HCT116 (cell line): ENCODE results near the gene ALPP. TPM values are rescaled to one million over a fixed set of nuclear protein-coding genes. Genes with fewer than 3 reads are reported as not detected.

Source experiments
- ATAC-seq: fragments of 200-7000 bp; cut with Tn5 transposase; 2 replicates; pipeline ENCODE4 v1.9.1; 2020; ENCODE audit warnings: mild to moderate bottlenecking, moderate library complexity
- BruUV-seq: library from RNA; stranded (reverse); fragments of 400-500 nt; replicated peaks from 2 replicates; lab custom pipeline; 2021; lab: Mats Ljungman, UMichigan
- CTCF ChIA-PET: fragments of 300-600 bp; sonication (Branson Sonifier 250); formaldehyde crosslinking; loops from one replicate; lab custom pipeline; 2021; ENCODE audit warnings: antibody characterized with exemption; lab: Charles Lee
- POLR2A ChIA-PET: fragments of 300-600, 350-600 bp; sonication (Branson Sonifier 250); formaldehyde crosslinking; loops from one replicate; lab custom pipeline; 2021; ENCODE audit warnings: antibody characterized with exemption; lab: Charles Lee
- RAD21 ChIA-PET, 2 experiments: fragments of 300-600 bp; sonication (Branson Sonifier 250); formaldehyde crosslinking; loops; one replicate each; lab custom pipeline; 2023; ENCODE audit warnings: low total read pairs in 2 of 2; ENCODE audit not compliant: uncharacterized antibody in 2 of 2, unreplicated experiment in 2 of 2, low non-redundant PET in 1 of 2; lab: Charles Lee
- DNase-seq: peaks from one replicate; pipeline ENCODE4 v3.0.0-alpha.2; 2010; ENCODE audit warnings: low read depth, low spot score
- H2AFZ ChIP-seq: fragments of 200-600 bp; shearing (Covaris generic), sonication (generic); 2 replicates; pipeline ENCODE4 v1.6.1; 2017; ENCODE audit warnings: low read depth, mixed run types, mixed read lengths, antibody characterized with exemption, low read length; ENCODE audit not compliant: poor library complexity, severe bottlenecking
- H3K27ac ChIP-seq: 2 replicates; pipeline ENCODE4 v1.5.1; 2012; ENCODE audit warnings: low read depth, low read length
- H3K27me3 ChIP-seq: fragments of 200-600 bp; sonication (generic); 2 replicates; pipeline ENCODE4 v1.6.1; 2016; ENCODE audit warnings: mixed run types, low read length, mixed read lengths; ENCODE audit not compliant: insufficient read depth
- H3K36me3 ChIP-seq, 2 experiments: fragments of 200-500 bp in 1 of 2; fragments of 200-600 bp in 1 of 2; sonication (Bioruptor generic) in 1 of 2; sonication (generic) in 1 of 2; 2 replicates each; pipeline versions ENCODE4 v1.5.1 to v1.6.1; 2014 to 2016; ENCODE audit warnings: low read length in 2 of 2, inconsistent platforms in 1 of 2, mixed read lengths in 1 of 2, mixed run types in 1 of 2; ENCODE audit not compliant: insufficient read depth in 2 of 2, control insufficient read depth in 1 of 2
- H3K4me1 ChIP-seq, 2 experiments: fragments of 200-600 bp in 1 of 2; sonication (generic) in 1 of 2; 2 replicates each; pipeline versions ENCODE4 v1.5.1 to v1.6.1; 2012 to 2017; ENCODE audit warnings: low read length in 2 of 2, inconsistent platforms in 1 of 2, mild to moderate bottlenecking in 1 of 2, mixed read lengths in 1 of 2, mixed run types in 1 of 2, moderate library complexity in 1 of 2; ENCODE audit not compliant: insufficient read depth in 2 of 2, control insufficient read depth in 1 of 2
- H3K4me2 ChIP-seq: fragments of 200-600 bp; sonication (generic); 2 replicates; pipeline ENCODE4 v1.6.1; 2017; ENCODE audit warnings: mixed run types, low read length, mixed read lengths
- H3K4me3 ChIP-seq, 2 experiments: fragments of 200-600 bp in 1 of 2; sonication (generic) in 1 of 2; replicated peaks in 1 of 2; 2 replicates each; pipeline ENCODE4 v1.5.1; 2011 to 2016; ENCODE audit warnings: low read length in 2 of 2, control low read depth in 1 of 2, low read depth in 1 of 2, mild to moderate bottlenecking in 1 of 2, mixed read lengths in 1 of 2, mixed run types in 1 of 2
- H3K79me2 ChIP-seq: fragments of 200-600 bp; sonication (generic); 2 replicates; pipeline ENCODE4 v1.6.1; 2017; ENCODE audit warnings: mild to moderate bottlenecking, mixed run types, low read length, moderate library complexity, mixed read lengths; ENCODE audit not compliant: insufficient read depth
- H3K9ac ChIP-seq: fragments of 200-600 bp; sonication (generic); 2 replicates; pipeline ENCODE4 v1.6.1; 2016; ENCODE audit warnings: low read length, mixed read lengths
- H3K9me2 ChIP-seq: fragments of 200-600 bp; sonication (generic), shearing (Covaris generic); 2 replicates; pipeline ENCODE4 v1.6.1; 2017; ENCODE audit warnings: mixed run types, mild to moderate bottlenecking, moderate library complexity; ENCODE audit not compliant: insufficient read depth
- H3K9me3 ChIP-seq, 2 experiments: fragments of 200-500 bp in 1 of 2; fragments of 200-600 bp in 1 of 2; sonication (Bioruptor generic) in 1 of 2; sonication (generic) in 1 of 2; 2 replicates each; pipeline ENCODE4 v1.6.1; 2014 to 2017; ENCODE audit warnings: low read length in 2 of 2, mixed read lengths in 2 of 2, inconsistent platforms in 1 of 2, low read depth in 1 of 2, mild to moderate bottlenecking in 1 of 2, mixed run types in 1 of 2, moderate library complexity in 1 of 2; ENCODE audit not compliant: control insufficient read depth in 1 of 2, insufficient read depth in 1 of 2
- H4K20me1 ChIP-seq: fragments of 200-600 bp; sonication (generic), shearing (Covaris generic); 2 replicates; pipeline ENCODE4 v1.6.1; 2017; ENCODE audit warnings: mixed run types, mild to moderate bottlenecking, moderate library complexity; ENCODE audit not compliant: insufficient read depth
- CBX3 ChIP-seq: IDR thresholded peaks from 2 replicates; pipeline ENCODE4 v1.6.1; 2012; ENCODE audit warnings: low read depth
- CEBPB ChIP-seq: IDR thresholded peaks from 2 replicates; pipeline ENCODE4 v1.6.1; 2012; ENCODE audit warnings: low read depth
- CTCF ChIP-seq, 3 experiments: fragments of 200-600 bp in 1 of 3; sonication (generic) in 1 of 3; IDR thresholded peaks in 2 of 3; conservative IDR thresholded peaks in 1 of 3; 2 replicates each; pipeline ENCODE4 v1.5.1; 2012 to 2017; ENCODE audit warnings: low read depth in 2 of 3, low read length in 2 of 3, antibody characterized with exemption in 1 of 3, borderline replicate concordance in 1 of 3, control low read depth in 1 of 3, mild to moderate bottlenecking in 1 of 3, mixed read lengths in 1 of 3, mixed run types in 1 of 3, moderate library complexity in 1 of 3; ENCODE audit not compliant: insufficient read depth in 1 of 3
- EGR1 ChIP-seq: IDR thresholded peaks from 2 replicates; pipeline ENCODE4 v1.6.1; 2012; ENCODE audit warnings: low read depth
- ELF1 ChIP-seq: IDR thresholded peaks from 2 replicates; pipeline ENCODE4 v1.6.1; 2012; ENCODE audit warnings: low read depth, borderline replicate concordance
- EZH2 ChIP-seq: fragments of 200-600 bp; sonication (generic); IDR thresholded peaks from 2 replicates; pipeline ENCODE4 v1.6.1; 2017; ENCODE audit warnings: antibody characterized with exemption, mixed run types
- JUND ChIP-seq: IDR thresholded peaks from 2 replicates; pipeline ENCODE4 v1.6.1; 2012
- POLR2AphosphoS5 ChIP-seq: IDR thresholded peaks from 2 replicates; pipeline ENCODE4 v1.6.1; 2011; ENCODE audit warnings: mild to moderate bottlenecking, low read depth, low read length, moderate library complexity
- RAD21 ChIP-seq: IDR thresholded peaks from 2 replicates; pipeline ENCODE4 v1.6.1; 2012; ENCODE audit warnings: low read depth, mild to moderate bottlenecking
- SIN3A ChIP-seq: IDR thresholded peaks from 2 replicates; pipeline ENCODE4 v1.6.1; 2012; ENCODE audit warnings: low read depth
- SRF ChIP-seq: IDR thresholded peaks from 2 replicates; pipeline ENCODE4 v1.6.1; 2012; ENCODE audit warnings: low read depth
- YY1 ChIP-seq: IDR thresholded peaks from 2 replicates; pipeline ENCODE4 v1.6.1; 2011; ENCODE audit warnings: low read length, low read depth, moderate library complexity, mild to moderate bottlenecking; ENCODE audit not compliant: insufficient replicate concordance; ENCODE audit errors: extremely low read depth
- ZNF274 ChIP-seq: fragments of 200-500 bp; sonication (Bioruptor generic); IDR thresholded peaks from 2 replicates; pipeline ENCODE4 v1.6.1; 2014; ENCODE audit warnings: mild to moderate bottlenecking, low read depth, low read length, inconsistent platforms
- intact Hi-C: fragments of 100-400 bp; cut with micrococcal nuclease; formaldehyde crosslinking; loops from 2 replicates; pipeline ENCODE4 v1.10.0; 2022
- total RNA-seq: library from RNA; stranded (reverse); gene quantifications from one replicate; pipeline ENCODE4 v1.2.1, GENCODE V29; 2021; ENCODE audit not compliant: unreplicated experiment
- TF ChIP-seq, protein P1 (sequence below): IDR thresholded peaks from 2 replicates; pipeline ENCODE4 v1.6.1; 2012
- TF ChIP-seq, protein P2 (sequence below): IDR thresholded peaks from 2 replicates; pipeline ENCODE4 v1.6.1; 2012
- TF ChIP-seq, protein P3 (sequence below): IDR thresholded peaks from 2 replicates; pipeline ENCODE4 v1.6.1; 2011; ENCODE audit warnings: mild to moderate bottlenecking, low read length, moderate library complexity; ENCODE audit not compliant: insufficient replicate concordance; ENCODE audit errors: extremely low read depth

ALPP gene
- total RNA-seq, 1 experiment from 2014 or later = 0.34 TPM

- intact Hi-C loops = no loop called here
- ATAC-seq (no peak), DNase-seq (no peak)
- no TSS peak for BruUV-seq
- Histone ChIP-seq H3K36me3 (no peaks in the 10 kb centered on the region), H3K4me2 (no peak overlapping the region), H2AFZ (no peak overlapping the region), H3K4me3 (no peak overlapping the region), H3K79me2 (no peaks in the 10 kb centered on the region), H3K9ac (no peak overlapping the region), H3K9me3 (no peaks in the 10 kb centered on the region), H4K20me1 (no peaks in the 10 kb centered on the region), H3K9me2 (no peaks in the 10 kb centered on the region), H3K4me1 (peaks cover 5 to 27% of the 10 kb centered on the region in 2 experiments; a peak in 3 of 4 replicates), H3K27me3 (no peaks in the 10 kb centered on the region), H3K27ac (no peak overlapping the region)
- ChIA-PET RAD21 (no interaction called here), POLR2A (no interaction called here), CTCF (no interaction called here)
- TF ChIP-seq EZH2 (no peak), CBX3 (no peak), JUND (no peak)
- TF ChIP-seq, protein P1, sequence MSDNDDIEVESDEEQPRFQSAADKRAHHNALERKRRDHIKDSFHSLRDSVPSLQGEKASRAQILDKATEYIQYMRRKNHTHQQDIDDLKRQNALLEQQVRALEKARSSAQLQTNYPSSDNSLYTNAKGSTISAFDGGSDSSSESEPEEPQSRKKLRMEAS = no peak
- TF ChIP-seq, protein P2, sequence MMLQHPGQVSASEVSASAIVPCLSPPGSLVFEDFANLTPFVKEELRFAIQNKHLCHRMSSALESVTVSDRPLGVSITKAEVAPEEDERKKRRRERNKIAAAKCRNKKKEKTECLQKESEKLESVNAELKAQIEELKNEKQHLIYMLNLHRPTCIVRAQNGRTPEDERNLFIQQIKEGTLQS = no peak
Observed at GRCh38 chr2:232418056-232418455, 39.5 kb downstream of the ALPP start.

DNA sequence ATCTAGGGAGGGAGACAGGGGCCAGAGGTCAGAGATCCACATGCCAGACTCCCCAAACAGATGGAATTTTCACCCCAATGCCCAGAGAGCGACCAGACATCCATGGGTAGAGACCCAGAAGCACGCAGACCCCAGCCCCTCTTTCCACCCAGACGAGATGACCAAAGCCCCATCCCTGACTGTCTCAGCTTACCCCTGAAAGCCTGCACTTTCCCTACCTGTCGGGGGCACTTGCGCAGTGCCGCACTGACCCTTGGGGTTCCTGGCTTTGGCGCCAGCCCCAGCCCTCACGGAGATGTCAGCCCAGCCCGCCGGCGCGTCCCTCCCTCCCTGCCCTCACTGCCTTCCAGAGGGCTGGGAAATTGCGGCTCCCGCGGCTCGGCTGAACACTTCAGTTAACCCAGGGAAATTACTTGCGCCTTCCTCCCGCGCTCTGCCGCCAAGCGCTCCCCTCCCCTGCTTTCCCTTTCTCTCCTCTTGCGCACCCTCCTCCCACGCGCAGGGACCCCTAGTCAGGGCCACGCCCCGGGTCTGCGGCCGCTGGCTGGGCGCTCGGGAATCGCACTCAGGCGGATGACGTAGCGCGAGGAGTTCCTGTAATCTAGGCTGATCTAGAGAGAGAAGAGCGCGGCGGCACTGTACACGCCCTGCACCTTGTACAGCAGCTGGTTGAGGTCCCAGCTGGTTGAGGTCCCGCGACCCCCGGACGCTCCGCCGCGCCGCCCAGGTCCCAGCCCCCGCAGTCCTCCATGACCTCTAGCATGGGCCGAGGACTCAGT lies 40.1 kb downstream of the ALPP start:
- Histone ChIP-seq H3K27me3 (no peaks in the 10 kb centered on the region), H3K79me2 (no peaks in the 10 kb centered on the region), H3K4me1 (peaks cover 5 to 27% of the 10 kb centered on the region in 2 experiments; a peak in 3 of 4 replicates), H4K20me1 (no peaks in the 10 kb centered on the region), H3K4me3 (no peak overlapping the region), H3K9me3 (no peaks in the 10 kb centered on the region), H3K4me2 (no peak overlapping the region), H3K9me2 (no peaks in the 10 kb centered on the region), H2AFZ (no peak overlapping the region), H3K27ac (no peak overlapping the region), H3K9ac (no peak overlapping the region), H3K36me3 (no peaks in the 10 kb centered on the region)
- POLR2A ChIA-PET = no interaction called here
- ATAC-seq (no peak), DNase-seq (no peak)
- CTCF ChIA-PET = no interaction called here
- intact Hi-C loops = no loop called here
- RAD21 ChIA-PET = no interaction called here
- BruUV-seq = no TSS peak
- TF ChIP-seq JUND = no peak
- TF ChIP-seq, protein P3, sequence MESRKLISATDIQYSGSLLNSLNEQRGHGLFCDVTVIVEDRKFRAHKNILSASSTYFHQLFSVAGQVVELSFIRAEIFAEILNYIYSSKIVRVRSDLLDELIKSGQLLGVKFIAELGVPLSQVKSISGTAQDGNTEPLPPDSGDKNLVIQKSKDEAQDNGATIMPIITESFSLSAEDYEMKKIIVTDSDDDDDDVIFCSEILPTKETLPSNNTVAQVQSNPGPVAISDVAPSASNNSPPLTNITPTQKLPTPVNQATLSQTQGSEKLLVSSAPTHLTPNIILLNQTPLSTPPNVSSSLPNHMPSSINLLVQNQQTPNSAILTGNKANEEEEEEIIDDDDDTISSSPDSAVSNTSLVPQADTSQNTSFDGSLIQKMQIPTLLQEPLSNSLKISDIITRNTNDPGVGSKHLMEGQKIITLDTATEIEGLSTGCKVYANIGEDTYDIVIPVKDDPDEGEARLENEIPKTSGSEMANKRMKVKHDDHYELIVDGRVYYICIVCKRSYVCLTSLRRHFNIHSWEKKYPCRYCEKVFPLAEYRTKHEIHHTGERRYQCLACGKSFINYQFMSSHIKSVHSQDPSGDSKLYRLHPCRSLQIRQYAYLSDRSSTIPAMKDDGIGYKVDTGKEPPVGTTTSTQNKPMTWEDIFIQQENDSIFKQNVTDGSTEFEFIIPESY = no peak
- no peak for TF ChIP-seq CEBPB
- TF ChIP-seq RAD21 = no peak
- TF ChIP-seq ZNF274 = no peak
- TF ChIP-seq CTCF (IDR thresholded peaks at IDR 0.05 in 2 of 3, conservative IDR thresholded peaks at IDR 0.05 in 1 of 3; ENCODE audit: borderline replicate concordance in 1 of 3, insufficient read depth in 1 of 3, low read depth in 2 of 3, low read length in 2 of 3) = no peak
- TF ChIP-seq EZH2 = no peak
- TF ChIP-seq POLR2AphosphoS5 = no peak
- no peak for TF ChIP-seq EGR1
- no peak for TF ChIP-seq SIN3A
- TF ChIP-seq SRF = no peak
- no peak for TF ChIP-seq ELF1
- no peak for TF ChIP-seq YY1
